EL (cell line): Measurements from ENCODE around the gene C9orf78.

Experiments
- DNase-seq: peaks from one replicate; pipeline ENCODE4 v3.0.0-alpha.2; 2016

The C9orf78 gene

DNA sequence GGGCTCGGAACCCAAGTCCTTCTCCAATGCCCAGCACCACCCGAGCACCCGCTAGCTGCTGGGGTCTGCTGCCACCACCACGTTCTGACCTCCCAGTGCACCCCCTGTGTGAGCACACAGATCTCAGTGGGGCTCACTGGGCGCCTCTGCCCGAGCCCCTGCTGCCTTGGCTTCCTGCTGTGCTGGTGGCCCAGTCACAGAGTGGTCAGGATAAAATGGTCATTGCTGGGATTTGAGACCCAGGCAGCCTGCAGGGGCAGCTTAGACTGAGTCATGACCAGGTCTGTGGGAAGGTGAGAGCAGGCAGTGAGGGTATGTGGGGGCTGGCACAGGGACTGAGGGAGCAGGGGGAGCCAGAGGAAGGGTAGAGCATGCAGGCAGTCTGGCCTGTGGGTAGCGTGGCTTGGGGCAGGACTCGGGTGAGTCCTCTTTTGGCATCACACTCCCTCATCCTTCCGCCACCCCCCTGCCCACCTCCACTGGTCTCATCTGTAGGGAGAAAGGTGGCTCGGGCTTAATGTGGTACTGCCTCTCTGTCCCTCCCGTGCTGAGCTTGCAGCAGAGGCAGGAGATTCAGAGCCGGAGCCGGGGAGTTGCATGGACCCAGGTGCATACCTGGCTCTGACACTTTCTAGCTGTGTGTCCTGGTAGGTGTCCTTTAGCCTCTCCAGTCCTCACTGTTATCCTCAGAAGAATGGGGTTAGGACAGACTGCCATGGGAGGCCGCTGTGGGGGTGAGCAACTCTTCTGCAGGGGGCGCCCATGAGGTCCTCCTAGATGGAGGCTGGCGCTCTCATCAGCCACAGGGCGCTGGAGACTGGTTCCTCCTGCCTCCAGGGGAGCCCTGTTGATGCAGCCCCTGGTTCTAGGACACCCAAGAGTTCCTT, 32.3 kb upstream of the C9orf78 start:
- DNase-seq = no peak

DNA sequence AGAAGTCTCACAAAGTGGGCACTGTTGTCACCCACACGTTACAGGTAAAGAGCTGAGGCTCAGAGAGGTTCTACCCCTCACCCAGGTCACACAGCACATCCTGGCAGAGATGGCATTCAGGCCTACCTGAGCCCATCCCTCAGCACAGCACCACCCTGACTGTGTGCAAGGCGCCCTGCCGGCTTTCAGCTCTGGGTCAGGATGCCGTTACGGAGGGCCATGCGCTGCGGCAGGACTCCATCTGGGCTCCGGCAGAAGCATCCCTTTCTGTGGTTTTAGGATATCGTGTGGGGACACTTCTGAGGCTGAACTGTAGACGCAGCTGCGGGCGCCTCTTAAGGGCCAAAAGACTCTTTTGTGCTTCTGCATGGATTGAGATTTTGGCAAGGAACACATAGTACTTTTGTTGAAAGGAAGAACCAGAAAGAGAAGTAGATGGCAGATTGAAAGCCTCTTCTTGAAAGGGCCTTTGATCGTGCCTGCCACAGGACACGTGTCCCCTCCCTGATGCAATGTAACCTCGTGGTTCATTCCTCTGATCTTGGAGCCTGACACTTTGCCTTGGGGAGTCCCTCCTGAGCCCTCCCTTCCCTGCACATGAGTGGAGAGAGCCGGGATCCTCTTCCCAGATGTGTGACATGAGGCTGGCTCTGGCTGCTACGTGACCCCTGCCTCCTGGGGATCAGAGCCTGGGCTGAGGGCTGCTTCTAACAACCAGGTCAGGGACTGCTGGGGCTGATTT, 31.5 kb upstream of the C9orf78 start:
- no peak for DNase-seq

DNA sequence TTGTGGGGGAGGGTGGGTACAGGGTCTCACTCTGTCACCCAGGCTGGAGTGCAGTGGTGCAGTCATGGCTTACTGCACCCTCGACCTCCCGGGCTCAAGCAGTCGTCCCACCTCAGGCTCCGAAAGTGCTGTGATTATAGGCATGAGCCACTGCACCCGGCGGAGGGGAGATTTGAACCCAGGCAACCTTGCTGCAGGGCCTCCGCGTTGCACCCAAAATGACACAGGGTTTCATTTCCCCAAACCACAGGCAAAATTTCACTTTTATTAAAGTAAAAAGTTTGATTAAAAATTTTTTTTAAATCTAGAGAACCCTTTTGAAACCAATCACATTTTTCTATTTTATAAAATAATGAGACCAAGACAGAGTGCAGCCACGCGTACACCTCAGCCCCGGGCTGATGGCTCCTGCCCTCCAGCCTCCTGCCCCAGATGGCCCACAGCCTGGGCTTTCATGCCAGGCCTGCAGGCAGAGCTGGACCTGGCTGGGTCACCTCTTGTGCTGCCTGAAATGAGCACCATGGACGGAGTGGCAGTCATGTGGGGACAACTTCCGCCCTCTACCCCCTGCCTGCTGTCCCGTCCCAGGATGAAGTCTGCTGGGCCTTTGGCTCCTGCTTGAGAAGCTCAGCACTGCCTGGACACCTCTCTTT, 30.7 kb upstream of the C9orf78 start:
- DNase-seq = no peak

DNA sequence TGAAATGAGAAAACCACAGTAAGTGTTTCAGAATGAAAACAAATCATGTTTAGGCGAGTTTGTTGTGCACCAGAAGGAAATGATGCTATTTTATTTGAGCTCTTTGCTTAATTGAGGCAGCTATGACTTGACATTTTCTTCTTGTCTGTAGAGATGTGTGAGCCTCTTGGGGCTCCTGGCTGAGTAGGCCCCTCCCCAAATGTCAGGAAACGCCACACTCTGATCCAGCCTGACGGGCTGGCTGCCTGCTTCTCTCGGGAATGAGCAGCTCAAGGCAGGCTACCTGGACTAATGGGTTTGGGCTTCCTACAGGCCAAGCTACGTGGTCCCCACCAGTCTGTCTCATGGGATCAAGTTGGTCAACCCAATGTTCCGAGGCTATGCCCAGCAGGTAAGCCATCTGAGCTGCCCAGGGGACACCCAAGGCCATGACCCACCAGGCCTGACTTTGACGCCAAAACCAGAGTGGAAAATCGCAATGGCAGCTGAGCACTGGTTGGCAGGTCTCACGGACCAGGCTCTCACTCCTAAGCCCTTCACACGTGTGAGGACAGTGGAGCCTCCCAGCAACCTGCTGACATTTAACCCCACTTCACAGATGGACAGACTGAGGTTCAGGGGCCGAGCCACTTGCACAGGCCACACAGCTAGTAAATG, 30.0 kb upstream of the C9orf78 start:
- DNase-seq = no peak

DNA sequence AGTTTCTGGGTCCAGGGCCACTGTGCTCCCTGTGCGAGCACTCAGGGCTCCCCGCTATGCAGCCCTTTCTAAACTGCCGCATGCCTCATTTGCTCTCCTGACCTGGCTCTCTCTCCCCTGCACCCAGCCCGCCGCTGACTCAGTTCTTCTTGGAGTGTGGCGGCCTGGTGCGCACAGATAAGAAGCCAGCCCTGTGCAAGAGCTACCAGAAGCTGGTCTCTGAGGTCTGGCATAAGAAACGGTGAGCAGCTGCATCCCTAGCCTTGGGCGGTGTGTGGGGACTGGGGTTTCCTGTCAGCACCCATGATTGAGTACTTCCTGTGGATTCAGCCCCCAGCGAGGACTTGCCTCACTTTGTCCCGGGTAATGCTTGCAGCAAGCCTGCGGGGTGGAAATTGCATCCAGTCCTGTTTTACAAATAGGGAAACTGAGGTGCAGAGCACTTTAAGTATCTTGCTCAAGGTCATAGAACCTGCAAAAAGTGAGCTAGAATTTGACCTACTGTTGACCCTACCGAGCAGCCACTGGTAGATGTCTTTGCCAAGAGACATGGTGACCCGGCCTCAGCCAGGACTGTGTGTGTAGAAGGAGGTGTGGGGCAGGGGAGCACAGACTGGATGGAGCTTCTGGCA, 28.1 kb upstream of the C9orf78 start:
- peak; percentile 89 for DNase-seq

DNA sequence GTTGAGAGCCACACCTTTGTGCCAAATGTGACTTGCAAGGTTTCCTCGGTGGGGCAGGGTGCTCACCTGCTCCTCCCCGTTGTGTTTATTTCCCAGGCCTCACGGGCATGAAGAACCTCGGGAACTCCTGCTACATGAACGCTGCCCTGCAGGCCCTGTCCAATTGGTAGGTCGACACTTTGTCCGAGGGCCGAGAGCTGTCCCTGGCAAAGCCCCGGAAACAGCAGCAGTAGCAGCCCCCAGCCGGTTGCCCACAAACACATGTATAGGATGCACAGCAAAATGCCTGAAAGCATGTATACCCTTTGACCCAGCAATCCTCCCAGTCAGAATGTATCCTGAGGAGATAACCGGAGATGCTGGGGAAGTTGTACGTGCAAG, 26.4 kb upstream of the C9orf78 start:
- no peak for DNase-seq

DNA sequence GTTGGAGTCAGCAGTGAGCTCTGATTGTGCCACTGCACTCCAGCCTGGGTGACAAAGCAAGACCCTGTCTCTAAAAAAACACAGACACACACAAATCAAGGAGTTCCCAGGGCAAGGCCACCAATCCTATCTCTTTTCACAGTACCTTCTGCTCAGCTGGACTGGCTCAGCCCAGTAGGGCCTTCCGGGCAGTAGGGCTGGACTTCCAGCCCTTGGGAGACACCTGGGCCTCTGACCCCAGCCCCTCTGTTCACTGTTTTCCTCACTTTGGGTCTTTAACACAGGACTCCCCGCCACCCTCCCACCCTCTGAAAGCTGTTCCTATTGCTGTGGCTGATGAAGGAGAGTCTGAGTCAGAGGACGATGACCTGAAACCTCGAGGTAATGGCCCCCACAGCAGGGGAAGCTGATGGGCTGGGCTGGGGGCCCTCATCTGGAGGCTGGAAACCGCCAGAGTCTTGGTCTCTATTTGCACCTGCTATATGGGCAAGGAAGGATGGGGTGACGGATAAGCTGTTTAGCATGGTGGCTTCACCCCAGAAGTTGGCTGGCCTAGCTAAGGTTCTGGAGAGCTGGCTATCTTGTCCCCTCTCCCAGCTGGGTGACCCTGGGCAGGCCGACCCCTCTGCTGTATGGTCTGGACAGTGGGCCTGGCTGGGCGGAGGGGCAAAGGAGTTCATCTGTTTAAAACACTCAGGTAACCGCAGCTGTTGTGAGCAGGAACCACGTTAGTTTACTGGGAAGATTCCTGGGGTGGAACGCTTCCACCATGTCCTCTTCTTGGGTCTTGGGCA, 25.8 kb upstream of the C9orf78 start:
- DNase-seq = no peak

DNA sequence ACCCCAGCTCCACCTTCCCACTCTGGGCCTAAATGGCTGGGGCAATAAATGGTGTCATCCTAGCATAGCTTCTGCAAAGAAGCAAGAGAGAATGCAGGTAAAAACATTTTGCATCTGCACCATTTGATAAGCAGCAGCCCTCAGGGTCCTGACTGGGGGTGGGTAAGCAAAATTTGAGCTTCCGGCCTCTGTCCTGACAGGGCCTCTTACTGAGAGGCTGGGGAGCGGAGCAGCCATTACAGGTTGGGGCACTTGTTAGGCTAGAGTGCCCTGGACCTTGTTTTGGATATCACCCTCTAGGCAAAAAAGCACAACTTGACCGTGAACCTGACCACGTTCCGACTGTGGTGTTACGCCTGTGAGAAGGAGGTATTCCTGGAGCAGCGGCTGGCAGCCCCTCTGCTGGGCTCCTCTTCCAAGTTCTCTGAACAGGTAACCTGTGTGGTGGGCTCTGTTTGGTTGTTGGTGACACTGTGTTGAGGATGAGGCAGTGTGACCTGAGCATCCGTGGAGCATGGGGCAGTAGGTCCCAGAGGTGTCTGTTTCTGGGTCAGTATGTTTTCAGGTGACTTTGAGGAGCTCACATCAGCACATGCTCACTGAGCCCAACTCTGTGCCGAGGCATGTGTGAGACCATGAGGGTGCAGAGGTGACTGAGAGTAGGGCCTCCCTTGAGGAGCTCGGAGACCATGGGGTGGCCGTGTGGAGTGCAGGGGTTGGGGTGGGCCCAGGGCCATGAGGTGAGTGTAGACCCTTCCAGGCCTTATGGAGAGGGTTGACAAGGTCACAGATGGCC, 23.3 kb upstream of the C9orf78 start:
- DNase-seq = no peak

DNA sequence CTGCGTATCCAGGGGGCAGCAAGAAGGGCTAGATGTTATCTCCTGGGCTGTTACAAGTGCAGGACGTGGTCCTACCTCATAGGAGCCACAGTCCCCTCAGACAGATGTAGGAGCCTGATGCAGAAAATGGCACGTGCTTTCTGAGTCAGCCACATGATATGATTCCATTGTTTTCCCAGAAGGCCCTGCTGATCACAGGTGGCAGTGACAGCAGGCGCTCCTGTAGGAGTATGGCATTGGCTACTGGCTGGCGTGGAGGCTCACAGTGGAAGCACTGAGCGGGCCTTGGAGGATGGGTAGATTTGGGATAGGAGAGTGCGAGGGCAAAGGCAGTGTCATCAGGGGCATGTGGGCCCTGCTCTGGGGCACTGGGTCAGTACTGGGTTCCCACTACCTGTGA, 22.1 kb upstream of the C9orf78 start:
- no peak for DNase-seq

DNA sequence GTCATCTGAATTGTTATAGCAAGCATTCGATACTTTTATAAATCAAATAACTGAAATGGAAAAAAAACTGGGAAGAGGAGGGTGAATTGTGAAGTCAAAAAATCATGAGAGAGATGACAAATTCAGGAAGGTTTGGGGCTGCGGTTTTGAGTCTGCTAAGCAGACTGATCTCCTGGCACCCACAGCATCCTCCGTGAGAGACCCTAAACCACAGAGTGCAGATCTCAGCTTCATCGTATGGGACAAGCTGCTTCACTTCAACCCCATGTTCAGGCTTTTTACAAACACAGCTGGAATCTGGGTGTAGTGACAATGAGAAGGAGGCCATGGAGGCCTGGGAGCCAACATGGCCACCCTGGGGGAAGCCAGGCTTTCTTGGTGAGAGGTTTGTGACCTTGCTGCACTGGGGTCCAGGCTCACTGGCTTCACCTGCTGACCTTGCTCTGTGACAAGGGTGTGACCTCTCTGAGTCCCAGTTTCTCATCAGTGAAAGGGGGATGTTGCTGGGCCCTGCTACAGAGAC, 19.6 kb upstream of the C9orf78 start:
- DNase-seq = no peak

DNA sequence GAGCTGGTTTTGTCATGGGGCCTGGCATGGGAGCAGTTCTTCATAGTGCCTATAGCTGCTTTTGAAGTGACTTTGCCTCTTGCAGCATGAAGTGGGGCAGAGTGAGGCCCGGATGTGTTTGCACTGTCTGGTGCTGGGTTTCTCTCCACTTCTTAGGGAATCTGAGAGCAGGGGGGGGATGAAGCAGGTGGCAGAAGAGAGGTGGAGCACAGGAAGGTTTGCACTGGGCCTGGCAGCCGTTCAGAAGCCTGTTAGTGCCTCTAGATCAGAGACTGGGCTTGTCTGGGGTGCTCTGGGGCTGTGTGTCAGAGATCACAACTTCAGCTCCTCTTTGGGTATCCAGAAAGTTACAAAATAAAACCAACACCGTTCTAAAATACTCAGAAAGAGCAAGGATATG, 18.5 kb upstream of the C9orf78 start:
- DNase-seq = no peak

DNA sequence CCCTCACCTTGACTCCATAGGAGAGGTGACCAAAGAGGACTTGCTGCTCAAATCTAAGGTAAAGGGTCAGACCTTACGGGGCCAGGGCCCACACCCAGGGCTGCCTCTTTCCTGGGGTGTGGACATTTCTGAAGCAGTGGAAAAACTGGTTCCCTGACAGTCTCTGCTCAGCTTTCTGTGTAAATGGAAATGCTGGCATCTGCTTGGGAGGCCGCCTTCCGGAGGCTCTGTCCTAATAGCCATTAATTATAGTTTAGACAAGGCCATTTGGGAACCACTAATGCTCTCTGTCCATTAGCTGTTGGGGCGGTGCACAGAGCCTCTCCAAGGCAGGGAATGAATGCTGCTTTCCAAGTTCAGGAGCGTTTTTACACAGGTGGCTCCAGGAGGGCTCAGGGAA, 17.5 kb upstream of the C9orf78 start:
- no peak for DNase-seq

DNA sequence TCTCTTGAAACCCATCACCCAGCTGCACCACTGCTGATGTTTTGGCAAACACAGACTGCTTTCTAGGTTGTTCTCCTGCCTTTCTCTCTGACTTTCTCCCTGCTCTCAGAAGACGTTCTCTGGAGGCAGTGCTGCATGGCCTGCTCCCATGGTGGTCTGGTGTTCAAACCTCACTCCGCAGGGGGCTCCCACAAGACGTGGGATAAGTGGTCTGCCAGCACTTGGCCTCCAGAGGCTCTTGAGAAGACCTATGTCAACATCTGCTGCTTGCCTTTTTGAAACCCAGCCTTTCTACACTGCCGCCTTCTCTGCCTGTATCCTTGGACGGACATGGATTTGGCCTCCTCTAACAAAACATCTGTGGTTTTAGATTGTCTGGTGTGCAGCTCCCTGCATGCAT, 16.7 kb upstream of the C9orf78 start:
- DNase-seq = no peak

DNA sequence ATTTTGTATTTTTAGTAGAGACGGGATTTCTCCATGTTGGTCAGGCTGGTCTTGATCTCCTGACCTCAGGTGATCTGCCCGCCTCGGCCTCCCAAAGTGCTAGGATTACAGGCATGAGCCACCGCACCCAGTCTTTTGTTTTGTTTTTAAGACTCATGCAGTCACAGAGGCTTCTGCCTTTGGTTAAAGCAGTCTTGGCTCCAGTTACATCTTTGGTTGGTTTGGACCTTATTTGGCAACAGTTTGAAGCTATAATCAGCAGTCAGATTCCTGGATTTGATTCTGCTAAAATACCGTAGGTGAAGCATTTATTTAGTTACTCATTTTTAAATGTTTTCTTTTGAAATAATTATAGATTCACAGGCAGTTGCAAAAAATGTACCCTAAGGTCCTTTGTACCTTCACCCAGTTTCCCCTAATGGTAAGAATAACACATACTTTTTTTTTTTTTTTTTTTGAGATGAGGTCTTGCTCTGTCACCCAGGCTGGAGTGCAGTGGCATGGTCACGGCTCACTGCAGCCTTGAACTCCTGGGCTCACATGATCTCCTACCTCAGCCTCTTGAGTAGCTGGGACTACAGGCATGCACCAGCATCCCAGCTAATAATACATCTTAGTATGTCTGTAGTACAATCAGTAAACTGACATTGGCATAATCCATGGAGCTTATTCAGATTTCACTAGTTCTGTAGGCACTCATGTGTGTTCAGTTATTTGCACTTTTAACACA, 15.9 kb upstream of the C9orf78 start:
- DNase-seq = no peak

DNA sequence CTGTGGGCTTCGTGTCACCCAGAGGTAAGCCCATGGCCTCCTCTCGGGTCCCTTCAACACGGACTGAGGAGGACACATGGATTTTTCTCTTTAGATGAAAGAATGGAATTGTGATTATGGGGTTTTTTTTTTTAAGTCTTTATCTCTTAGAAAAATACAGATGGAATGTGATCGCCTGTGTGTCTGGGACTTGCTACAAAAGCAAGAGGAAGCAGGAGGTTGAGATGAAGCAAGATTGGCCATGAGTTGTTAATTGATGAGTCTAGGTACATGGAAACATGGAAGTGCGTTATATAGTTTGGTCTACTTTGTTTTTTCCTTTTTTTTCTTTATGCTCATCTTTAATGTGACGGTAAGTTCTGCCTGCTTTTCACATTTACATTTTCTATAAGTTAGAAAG, 14.8 kb upstream of the C9orf78 start:
- no peak for DNase-seq

DNA sequence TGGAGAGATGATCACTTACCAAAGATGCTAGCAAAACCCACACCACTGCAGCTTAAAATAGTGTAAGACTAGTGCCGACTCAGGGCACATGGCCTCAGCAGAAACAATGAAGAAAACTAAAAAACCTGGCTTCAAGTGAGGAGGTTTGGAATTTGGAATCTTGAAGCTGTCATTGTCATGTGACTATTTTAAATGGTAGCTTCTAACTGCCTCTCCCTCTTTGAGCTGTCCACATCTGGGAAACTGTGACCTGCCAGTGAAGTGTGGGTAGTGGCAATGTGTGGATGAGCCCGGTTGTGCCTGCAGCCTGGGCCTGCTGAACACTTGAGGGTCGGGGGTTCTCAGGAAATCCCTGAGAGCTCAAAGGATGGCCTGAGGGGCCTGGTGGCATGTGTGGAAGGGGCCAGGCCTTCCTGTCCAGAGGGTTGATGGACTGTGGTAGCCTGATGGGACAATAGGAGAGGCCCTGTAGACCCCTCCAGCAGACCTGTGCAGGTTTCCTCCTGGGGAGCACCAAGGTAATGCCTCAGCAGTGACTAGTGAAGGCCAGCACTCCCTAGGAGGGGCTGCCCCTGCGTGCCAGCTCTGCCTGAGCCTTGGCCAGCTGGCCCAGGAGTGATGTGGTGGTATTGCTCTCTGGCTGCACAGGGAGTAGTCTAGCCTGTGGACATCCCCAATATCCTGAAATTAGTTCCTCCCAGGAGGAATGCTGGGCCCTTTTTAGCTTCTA, 13.8 kb upstream of the C9orf78 start:
- DNase-seq = no peak

DNA sequence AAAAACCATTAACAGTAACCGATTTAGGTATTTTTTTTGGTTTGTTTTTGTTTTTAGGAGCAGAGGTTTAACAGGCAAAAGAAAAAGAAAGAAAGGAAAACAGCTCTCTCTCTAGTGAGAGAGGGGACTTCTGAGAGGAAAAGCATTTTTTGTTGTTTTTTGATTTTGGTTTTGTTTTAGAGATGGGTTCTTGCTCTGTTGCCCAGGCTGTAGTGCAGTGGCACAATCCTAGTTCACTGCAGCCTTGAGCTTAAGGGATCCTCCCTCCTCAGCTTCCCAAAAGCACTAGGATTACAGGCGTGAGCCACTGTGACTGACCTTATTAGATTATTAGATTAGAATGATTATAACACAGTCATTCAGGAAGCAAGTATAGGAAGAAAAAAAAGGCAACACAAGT, 10.3 kb upstream of the C9orf78 start:
- no peak for DNase-seq

DNA sequence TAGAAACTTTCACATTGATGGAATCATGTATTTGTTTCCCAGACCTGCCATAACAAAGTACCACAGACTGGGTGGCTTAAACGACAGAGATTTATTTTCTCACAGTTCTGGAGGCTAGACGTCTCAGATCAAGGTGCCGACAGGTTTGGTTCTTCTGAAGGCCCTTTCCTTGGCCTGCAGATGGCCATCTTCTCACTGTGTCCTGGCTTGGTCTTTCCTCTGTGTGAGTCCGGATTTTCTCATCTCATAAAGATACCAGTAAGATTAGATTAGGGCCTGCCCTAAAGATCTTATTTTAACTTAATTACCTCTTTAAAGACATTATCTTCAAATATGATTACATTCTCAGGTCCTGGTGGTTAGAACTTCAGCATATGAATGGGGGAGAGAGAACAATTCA, 6.0 kb upstream of the C9orf78 start:
- DNase-seq = no peak

DNA sequence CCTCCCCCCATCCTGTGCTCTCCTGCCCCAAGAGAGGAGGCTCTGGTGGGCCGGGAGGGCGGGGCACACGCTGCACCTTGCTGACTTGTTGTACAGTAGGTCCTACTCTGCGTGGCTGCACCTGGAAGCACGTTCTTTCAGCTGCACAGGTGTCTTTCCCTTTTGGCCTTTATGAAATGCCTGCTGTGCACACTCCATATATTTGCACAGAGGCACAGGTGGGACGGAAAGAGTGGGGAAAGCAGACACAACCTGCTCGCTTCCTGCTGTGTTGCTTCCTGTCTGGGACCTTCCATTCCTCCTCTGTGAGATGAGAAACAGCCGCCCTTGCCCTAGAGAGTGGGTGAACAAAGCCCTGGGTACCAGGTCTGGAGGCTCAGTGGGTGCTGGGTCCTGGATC, 5.0 kb upstream of the C9orf78 start:
- no peak for DNase-seq
